Measurements from ENCODE around the gene PIP5KL1.
A peak's percentile ranks its signal among the peaks of the same experiment; 100 is the strongest.

Gene PIP5KL1

GRCh38 chr9:127913682-127914081 lies 16.9 kb downstream of the PIP5KL1 start:
- DNase-seq (ENCODE audit: low read depth) = no peak

GRCh38 chr9:127912882-127913281 lies 17.7 kb downstream of the PIP5KL1 start:
- DNase-seq (ENCODE audit: low read depth) = no peak

GRCh38 chr9:127912296-127912695 lies 18.3 kb downstream of the PIP5KL1 start:
- no peak for DNase-seq (ENCODE audit: low read depth)

GRCh38 chr9:127910613-127911205 lies 19.9 kb downstream of the PIP5KL1 start:
- DNase-seq (ENCODE audit: low read depth) = no peak

- DNase-seq (ENCODE audit: low read depth) = no peak
Measured at GRCh38 chr9:127909839-127910273, 20.7 kb downstream of the PIP5KL1 start.

GRCh38 chr9:127908660-127908926 lies 22.0 kb downstream of the PIP5KL1 start:
- no peak for DNase-seq (ENCODE audit: low read depth)

- no peak for DNase-seq (ENCODE audit: low read depth)
Measured at GRCh38 chr9:127907867-127908659, 22.5 kb downstream of the PIP5KL1 start.

GRCh38 chr9:127905788-127906191 lies 24.8 kb downstream of the PIP5KL1 start:
- no peak for DNase-seq (ENCODE audit: low read depth)

- no peak for DNase-seq (ENCODE audit: low read depth)
Measured at GRCh38 chr9:127905004-127905728, 25.4 kb downstream of the PIP5KL1 start.

- DNase-seq (ENCODE audit: low read depth) = no peak
Measured at GRCh38 chr9:127904561-127905003, 26.0 kb downstream of the PIP5KL1 start.

- DNase-seq (ENCODE audit: low read depth) = peak; percentile 77
Measured at GRCh38 chr9:127903557-127904475, 26.8 kb downstream of the PIP5KL1 start.

- peak; percentile 61 for DNase-seq (ENCODE audit: low read depth)
Measured at GRCh38 chr9:127899128-127899943, 31.2 kb downstream of the PIP5KL1 start, which contains the start of gene ST6GALNAC6. Gene ST6GALNAC6, minus strand, starts transcription at chr9:127899603. Its CDS starts 1,622 bp downstream, at chr9:127897981.

- DNase-seq (ENCODE audit: low read depth) = no peak
Measured at GRCh38 chr9:127898433-127899127, 32.0 kb downstream of the PIP5KL1 start.

- peak; percentile 48 for DNase-seq (ENCODE audit: low read depth)
Measured at GRCh38 chr9:127897193-127897692, 33.3 kb downstream of the PIP5KL1 start.

GRCh38 chr9:127896395-127897192 lies 34.0 kb downstream of the PIP5KL1 start:
- no peak for DNase-seq (ENCODE audit: low read depth)

GRCh38 chr9:127895811-127896210 lies 34.8 kb downstream of the PIP5KL1 start:
- no peak for DNase-seq (ENCODE audit: low read depth)

GRCh38 chr9:127893392-127893791 lies 37.2 kb downstream of the PIP5KL1 start:
- no peak for DNase-seq (ENCODE audit: low read depth)

GRCh38 chr9:127892831-127893230 lies 37.7 kb downstream of the PIP5KL1 start:
- no peak for DNase-seq (ENCODE audit: low read depth)

- no peak for DNase-seq (ENCODE audit: low read depth)
Measured at GRCh38 chr9:127890053-127890452, 40.5 kb downstream of the PIP5KL1 start.
